HG02938 (cell line): ENCODE results near the gene EPAS1.

Experiments used
- ATAC-seq: cut with Tn5 transposase; IDR thresholded peaks from one replicate; pipeline ENCODE4 v1.9.1; 2021; ENCODE audit warnings: mild to moderate bottlenecking, moderate library complexity; ENCODE audit not compliant: unreplicated experiment

The EPAS1 gene

GRCh38 chr2:46430413-46430812 is 133.2 kb downstream of the EPAS1 start:
- ATAC-seq, result no peak

DNA sequence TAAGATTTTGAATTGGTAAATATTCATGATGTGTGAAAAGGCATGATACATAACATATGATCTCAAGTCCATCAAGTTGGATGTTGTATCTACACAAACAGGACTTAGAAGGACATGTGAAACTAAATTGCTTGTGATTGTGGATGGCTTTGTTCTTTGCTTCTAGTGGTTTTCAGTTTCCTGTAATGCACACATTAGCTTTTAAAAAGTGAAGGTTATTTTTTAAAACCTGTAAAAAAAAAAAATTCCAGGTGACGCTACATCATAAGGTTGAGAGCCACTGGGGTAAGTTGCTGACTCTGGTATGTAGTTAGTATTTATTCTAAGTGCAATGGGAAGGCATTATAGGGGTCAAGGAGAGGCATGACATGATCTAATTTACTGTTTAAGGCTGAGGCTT is 133.8 kb downstream of the EPAS1 start:
- no peak for ATAC-seq

DNA sequence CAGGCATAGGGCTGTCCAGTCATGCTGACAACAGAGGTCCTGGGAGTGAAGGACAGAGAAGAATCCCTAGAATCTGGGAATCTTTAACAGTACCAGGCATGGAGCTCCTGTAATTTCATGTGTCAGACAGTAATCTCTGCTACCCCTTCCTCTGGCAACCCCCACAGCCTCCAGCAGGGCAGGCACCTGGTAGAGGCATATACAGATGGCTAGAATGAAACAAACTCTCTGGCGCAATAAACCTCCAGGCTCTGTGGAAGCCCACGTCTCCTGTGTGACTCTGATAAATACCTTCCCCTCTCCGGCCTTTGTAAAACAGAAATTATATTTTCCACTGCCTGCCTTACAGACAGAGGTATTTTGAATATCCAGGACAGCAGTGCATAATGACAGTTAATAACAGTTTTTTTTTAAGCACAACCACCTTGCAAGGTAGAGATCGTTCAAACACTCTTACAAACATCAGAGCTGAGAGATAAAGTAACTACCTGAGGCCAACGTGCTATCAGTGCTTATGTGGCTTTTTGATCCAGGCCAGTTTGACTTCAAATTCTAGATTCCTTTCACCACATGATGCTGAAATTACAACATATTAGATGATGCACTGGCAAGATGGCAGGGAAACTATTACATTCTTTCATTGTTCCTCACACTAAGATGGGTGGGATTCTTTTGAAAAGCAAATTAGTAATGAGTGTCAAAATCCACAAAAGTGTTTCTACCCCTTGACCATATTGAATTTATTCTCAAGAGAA is 134.5 kb downstream of the EPAS1 start:
- no peak for ATAC-seq

DNA sequence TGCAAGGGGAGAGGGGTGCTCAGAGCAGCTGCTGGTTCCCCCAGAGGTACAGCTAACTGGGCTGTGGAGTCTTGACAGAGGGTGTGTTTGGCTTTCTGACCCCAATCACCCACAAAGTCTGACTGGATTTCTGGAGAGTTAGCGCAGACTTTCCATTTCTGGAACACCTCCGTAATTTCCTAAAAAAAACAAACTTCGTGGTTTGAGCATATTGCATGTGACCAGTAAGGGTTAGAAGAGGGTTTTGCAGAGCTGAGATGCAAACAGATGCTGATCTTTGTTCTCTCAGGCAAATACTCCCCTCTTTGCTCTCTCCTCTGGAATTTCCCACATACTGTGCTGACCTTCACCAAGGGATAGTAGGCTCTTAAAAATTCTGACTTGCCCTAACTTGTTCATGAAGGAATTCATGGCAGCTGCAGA is 137.7 kb downstream of the EPAS1 start:
- ATAC-seq, result no peak

DNA sequence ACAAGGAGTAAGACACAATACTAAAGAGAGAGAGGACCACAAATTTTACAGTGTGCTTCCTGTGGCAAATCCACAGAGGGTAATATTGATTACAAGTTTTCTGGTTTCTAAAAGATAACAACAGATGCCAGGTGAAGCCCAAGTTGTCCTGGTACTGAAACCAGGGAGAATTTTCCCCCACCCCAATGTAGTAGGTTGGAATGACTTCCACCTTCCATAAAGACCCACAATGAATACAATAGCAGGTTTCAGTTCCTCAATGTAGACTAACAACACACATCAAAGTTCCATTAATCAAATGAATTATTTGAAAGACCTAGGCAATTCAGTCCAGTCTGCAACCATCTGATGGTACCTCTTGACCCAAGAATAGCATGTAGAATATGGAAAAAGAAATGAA is 138.1 kb downstream of the EPAS1 start:
- ATAC-seq, result no peak

DNA sequence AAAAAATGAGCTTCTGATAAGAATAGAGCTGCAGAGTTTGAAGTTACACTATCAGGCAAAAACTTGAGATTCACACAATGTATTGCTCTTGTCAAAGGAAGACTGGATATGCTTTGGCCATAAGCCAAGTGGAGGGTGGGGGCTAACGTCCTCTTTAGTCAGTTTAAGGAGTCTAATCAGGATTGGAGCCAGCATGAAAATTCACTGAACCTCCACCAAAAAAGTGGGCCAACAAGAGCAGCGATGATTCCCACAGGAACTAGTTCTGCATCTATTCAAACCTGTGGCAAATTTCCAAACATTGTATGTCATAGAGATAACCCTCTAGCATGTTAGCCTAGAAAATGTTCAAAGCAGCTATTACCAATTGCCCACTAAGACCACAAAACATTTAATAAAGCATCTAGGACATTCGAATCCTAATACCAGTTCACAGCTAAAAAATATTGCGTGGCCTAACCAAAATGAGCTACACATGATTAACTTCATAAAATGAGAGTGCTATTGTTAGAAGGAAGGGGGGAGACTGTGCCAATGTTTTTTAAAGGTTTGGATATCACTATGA is 138.7 kb downstream of the EPAS1 start:
- no peak for ATAC-seq
